GM12873 (cell line): Measurements from ENCODE around the gene PLXNC1.

Source experiments
- CTCF ChIP-seq: IDR thresholded peaks from 2 replicates; pipeline ENCODE4 v1.5.1; 2012; ENCODE audit warnings: low read depth, mild to moderate bottlenecking, moderate library complexity, low read length, control low read depth; ENCODE audit not compliant: insufficient read depth; ENCODE audit errors: missing control alignments

PLXNC1 gene

GRCh38 chr12:94304012-94304411 lies 155.6 kb downstream of the PLXNC1 start:
- no peak for TF ChIP-seq CTCF

- TF ChIP-seq CTCF = no peak
These were observed 156.2 kb downstream of the PLXNC1 start for GRCh38 chr12:94304566-94305061.

- no peak for TF ChIP-seq CTCF
These were observed 157.0 kb downstream of the PLXNC1 start for GRCh38 chr12:94305130-94305957.

GRCh38 chr12:94308612-94309011 lies 160.2 kb downstream of the PLXNC1 start:
- no peak for TF ChIP-seq CTCF

- TF ChIP-seq CTCF = no peak
These were observed 161.0 kb downstream of the PLXNC1 start for GRCh38 chr12:94309373-94309772.

- TF ChIP-seq CTCF = no peak
These were observed 164.0 kb downstream of the PLXNC1 start for GRCh38 chr12:94312378-94312777.

GRCh38 chr12:94318181-94318580 lies 169.8 kb downstream of the PLXNC1 start:
- TF ChIP-seq CTCF = no peak
